ENCODE measurements around the gene TLL2. TPM values are rescaled to one million over a fixed set of nuclear protein-coding genes. Genes with fewer than 3 reads are reported as not detected.

The TLL2 gene
- total RNA-seq, 4 donors from 2014 or later = 0.40 to 0.62 TPM; not detected in 2

DNA sequence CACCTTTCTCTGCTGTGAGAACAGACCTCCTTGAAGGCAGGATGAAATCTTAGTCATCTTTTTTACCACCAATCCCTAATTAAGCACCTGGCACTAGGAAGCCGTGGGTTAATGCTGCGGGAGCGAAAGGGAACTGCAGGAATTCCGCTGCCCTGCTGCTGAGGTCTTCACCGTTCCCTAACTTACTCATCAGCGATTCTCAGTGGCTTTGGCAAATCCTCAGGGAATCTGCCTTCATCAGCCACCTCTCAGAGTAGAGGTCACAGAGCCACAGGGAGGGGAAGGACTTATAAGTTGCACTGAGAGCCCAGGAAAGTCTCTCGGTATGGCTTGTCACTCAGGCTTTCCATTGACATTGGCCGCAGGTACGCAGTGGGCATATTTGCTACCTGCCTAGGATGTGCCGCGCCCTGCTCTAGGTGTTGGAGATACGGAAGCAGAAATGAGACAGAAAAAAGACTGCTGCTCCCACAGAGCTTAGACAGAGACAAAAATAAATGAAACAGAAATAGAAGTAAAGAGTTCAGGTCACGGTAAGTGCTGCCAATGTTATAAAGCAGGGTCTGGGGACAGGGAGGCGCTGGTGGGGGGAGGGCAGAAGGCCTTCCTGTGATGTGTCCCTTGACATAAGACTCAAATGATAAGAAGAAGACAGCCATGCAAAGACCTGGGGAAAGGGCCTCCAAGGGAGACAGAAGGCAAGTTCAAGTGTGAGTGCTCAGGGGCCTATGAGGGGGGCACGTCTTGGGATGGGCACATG, 82.3 kb downstream of the TLL2 start:
- TF ChIP-seq, protein P1, sequence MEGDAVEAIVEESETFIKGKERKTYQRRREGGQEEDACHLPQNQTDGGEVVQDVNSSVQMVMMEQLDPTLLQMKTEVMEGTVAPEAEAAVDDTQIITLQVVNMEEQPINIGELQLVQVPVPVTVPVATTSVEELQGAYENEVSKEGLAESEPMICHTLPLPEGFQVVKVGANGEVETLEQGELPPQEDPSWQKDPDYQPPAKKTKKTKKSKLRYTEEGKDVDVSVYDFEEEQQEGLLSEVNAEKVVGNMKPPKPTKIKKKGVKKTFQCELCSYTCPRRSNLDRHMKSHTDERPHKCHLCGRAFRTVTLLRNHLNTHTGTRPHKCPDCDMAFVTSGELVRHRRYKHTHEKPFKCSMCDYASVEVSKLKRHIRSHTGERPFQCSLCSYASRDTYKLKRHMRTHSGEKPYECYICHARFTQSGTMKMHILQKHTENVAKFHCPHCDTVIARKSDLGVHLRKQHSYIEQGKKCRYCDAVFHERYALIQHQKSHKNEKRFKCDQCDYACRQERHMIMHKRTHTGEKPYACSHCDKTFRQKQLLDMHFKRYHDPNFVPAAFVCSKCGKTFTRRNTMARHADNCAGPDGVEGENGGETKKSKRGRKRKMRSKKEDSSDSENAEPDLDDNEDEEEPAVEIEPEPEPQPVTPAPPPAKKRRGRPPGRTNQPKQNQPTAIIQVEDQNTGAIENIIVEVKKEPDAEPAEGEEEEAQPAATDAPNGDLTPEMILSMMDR (IDR thresholded peaks at IDR 0.05) = no peak
- TF ChIP-seq POLR2A (IDR thresholded peaks at IDR 0.05) = no peak
- Histone ChIP-seq H3K4me1 (no peaks in the 10 kb centered on the region), H3K27ac (no peak overlapping the region), H3K4me3 (no peak overlapping the region), H3K36me3 (no peaks in the 10 kb centered on the region), H3K27me3 (peaks cover 0 to 40% (median 0%) of the 10 kb centered on the region in 4 donors), H3K9me3 (no peaks in the 10 kb centered on the region)
- WGBS, 2 donors = 68 to 77% methylated on average over 15 of the region's 15 CpGs
- intact Hi-C loops (cut with DNase I) = no loop called here
- DNase-seq = no peak

DNA sequence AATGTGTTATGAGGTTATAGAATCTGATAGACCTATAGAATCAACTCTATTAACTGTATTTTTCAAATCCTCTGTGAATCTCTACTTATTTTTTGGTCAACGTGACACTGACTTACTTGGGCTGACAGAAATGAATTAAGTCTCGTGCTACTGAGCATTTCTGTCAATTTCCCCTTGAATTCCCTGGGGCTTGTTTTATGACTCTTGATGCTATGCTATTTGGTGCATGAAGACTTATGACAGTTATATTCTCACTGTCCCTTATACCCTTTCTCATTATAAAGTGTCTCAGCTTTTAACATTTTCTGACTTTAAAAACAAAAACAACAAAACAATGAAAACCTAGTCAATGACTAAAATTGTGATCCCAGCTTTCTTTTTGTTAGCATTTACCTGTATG, 86.4 kb downstream of the TLL2 start:
- DNase-seq = no peak
- H3K27ac ChIP-seq = no peak overlapping the region
- H3K4me3 ChIP-seq = no peak overlapping the region
- H3K4me1 ChIP-seq = no peaks in the 10 kb centered on the region
- H3K36me3 ChIP-seq = no peaks in the 10 kb centered on the region
- intact Hi-C loops (cut with DNase I) = no loop called here
- TF ChIP-seq, protein P1 (IDR thresholded peaks at IDR 0.05) = no peak
- TF ChIP-seq POLR2A (IDR thresholded peaks at IDR 0.05) = no peak
- WGBS, 2 donors = 58 to 65% methylated on average over 2 of the region's 2 CpGs
- H3K9me3 ChIP-seq = no peaks in the 10 kb centered on the region
- peaks cover 0 to 48% (median 0%) of the 10 kb centered on the region in 4 donors for H3K27me3 ChIP-seq

DNA sequence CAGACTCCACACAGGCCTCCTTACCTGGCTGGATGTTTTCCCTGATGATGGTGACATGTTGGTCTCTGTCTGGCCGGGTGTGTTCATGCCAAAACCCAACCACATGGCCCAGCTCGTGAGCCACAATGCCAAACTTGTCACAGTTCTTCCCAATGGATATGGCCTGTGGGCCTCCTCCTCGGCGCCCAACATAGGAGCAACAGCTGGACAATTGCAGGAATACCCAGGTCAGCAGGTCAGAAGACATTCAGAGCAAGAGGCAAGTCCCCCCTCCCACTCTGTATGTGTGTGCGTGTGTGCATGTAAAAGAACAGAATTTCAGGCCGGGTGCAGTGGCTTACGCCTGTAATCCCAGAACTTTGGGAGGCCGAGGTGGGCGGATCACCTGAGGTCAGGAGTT, 91.2 kb downstream of the TLL2 start:
- intact Hi-C loops (cut with DNase I) = no loop called here
- Histone ChIP-seq H3K9me3 (no peaks in the 10 kb centered on the region), H3K27ac (no peak overlapping the region), H3K36me3 (no peaks in the 10 kb centered on the region), H3K4me3 (no peak overlapping the region), H3K4me1 (no peaks in the 10 kb centered on the region), H3K27me3 (peaks cover 0 to 20% (median 0%) of the 10 kb centered on the region in 4 donors)
- 92 to 94% methylated on average over 5 to 7 of the region's 9 CpGs for WGBS, 2 donors
- DNase-seq = no peak
- TF ChIP-seq, protein P1 (IDR thresholded peaks at IDR 0.05) = no peak
- no peak for TF ChIP-seq POLR2A (IDR thresholded peaks at IDR 0.05)

DNA sequence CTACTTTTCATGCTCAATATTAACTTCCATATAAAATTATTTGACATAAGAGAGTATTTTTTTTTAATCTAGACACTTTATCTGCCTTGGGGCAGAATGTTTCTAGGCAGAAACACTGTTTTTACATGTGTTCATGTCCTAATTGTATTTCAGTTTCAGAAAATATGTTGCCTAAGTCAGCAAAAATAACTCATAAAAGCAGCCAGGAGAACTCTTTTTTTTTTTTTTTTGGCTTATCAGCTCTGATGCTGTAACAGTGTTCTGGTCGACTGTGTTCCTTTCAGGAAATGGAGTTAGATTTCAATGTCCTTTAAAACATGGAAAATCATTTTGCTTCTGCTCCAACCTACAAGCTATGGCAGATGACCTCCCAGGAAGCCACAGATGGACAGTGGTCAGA, 91.7 kb downstream of the TLL2 start:
- TF ChIP-seq POLR2A (IDR thresholded peaks at IDR 0.05) = no peak
- TF ChIP-seq, protein P1 (IDR thresholded peaks at IDR 0.05) = no peak
- Histone ChIP-seq H3K4me3 (no peak overlapping the region), H3K36me3 (no peaks in the 10 kb centered on the region), H3K27me3 (peaks cover 0 to 17% (median 0%) of the 10 kb centered on the region in 4 donors), H3K4me1 (no peaks in the 10 kb centered on the region), H3K9me3 (no peaks in the 10 kb centered on the region), H3K27ac (no peak overlapping the region)
- intact Hi-C loops (cut with DNase I) = no loop called here
- no peak for DNase-seq
- WGBS, 2 donors = 17 to 24% methylated on average over 1 of the region's 1 CpG

DNA sequence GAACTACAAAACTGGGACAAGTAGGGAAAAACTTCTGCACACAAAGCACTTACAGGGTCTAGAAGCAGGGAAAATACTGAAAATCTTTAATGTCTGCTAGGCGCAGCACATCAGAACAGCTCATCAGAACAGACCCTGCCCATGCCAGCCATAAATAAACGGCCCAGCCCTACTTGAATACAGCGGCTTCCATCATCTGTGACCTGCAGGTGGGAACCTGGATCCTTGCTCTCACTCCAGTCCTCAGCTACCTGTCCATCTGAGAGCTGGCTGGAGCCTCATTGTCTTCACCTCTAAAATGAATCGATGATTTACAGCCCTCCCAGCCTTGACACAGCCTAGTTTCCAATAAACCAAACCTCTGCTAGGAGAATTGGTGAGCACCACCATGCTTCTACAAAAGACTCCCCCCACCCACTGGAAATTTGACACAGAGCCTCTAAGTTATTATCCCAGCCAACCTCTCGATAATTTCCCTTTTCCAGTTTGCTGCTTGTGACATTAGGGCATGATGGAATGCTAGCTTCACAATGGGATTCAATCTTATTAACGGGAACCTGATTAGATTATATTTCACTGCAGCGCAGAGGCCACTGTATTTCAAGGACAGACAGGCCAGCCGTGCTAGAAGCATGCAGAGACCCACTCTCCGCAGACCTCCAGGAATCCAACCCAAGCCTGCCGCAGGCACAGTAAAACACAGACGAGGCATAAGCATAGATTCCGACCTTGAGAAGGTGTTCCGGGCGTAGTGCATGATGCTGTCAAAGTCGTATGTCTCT, 93.3 kb downstream of the TLL2 start:
- H3K36me3 ChIP-seq = no peaks in the 10 kb centered on the region
- no peak for TF ChIP-seq POLR2A (IDR thresholded peaks at IDR 0.05)
- whole genome bisulfite sequencing, 2 donors = 80 to 89% methylated on average over 13 to 14 of the region's 15 CpGs
- H3K4me3 ChIP-seq = no peak overlapping the region
- no peaks in the 10 kb centered on the region for H3K9me3 ChIP-seq
- DNase-seq = no peak
- peaks cover 0 to 3% (median 0%) of the 10 kb centered on the region in 3 donors for H3K4me1 ChIP-seq
- intact Hi-C loops (cut with DNase I) = no loop called here
- peaks cover 0 to 5% (median 0%) of the 10 kb centered on the region in 4 donors for H3K27me3 ChIP-seq
- H3K27ac ChIP-seq = no peak overlapping the region

Measured in esophagus squamous epithelium (tissue), 5 donors.